ENCODE measurements around the gene SLC22A23.

The SLC22A23 gene

GRCh38 chr6:3334555-3334954 is 122.3 kb downstream of the SLC22A23 start:
- no peak overlapping the region for H3K27ac ChIP-seq
- TF ChIP-seq CTCF (IDR thresholded peaks at IDR 0.05) (no peak), ZFX (IDR thresholded peaks at IDR 0.05; ENCODE audit: borderline replicate concordance) (no peak)

DNA sequence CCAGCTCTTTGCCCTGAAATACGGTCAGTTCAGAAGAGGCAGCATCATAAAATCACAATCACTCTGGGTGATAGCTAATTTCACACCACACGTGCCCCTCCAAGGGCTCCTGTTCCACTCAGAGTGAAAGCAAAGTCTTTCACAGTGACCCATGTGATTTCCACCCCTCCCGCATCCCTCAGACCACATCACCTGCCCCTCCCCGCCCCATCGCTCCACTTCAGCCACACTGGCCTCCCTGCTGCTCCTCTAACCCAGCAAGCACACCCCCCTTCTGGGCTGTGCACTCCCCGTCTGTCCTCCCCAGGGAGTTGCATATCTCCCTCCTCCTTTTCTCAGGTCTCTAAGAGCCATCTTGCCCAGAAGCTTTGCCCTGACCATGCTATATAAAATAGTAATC is 123.6 kb downstream of the SLC22A23 start:
- TF ChIP-seq ZFX (IDR thresholded peaks at IDR 0.05; ENCODE audit: borderline replicate concordance) (no peak), CTCF (IDR thresholded peaks at IDR 0.05) (no peak)
- H3K27ac ChIP-seq, result no peak overlapping the region

GRCh38 chr6:3331971-3332370 is 124.9 kb downstream of the SLC22A23 start:
- H3K27ac ChIP-seq, result no peak overlapping the region
- TF ChIP-seq ZFX (IDR thresholded peaks at IDR 0.05; ENCODE audit: borderline replicate concordance), result no peak
- no peak for TF ChIP-seq CTCF (IDR thresholded peaks at IDR 0.05)

DNA sequence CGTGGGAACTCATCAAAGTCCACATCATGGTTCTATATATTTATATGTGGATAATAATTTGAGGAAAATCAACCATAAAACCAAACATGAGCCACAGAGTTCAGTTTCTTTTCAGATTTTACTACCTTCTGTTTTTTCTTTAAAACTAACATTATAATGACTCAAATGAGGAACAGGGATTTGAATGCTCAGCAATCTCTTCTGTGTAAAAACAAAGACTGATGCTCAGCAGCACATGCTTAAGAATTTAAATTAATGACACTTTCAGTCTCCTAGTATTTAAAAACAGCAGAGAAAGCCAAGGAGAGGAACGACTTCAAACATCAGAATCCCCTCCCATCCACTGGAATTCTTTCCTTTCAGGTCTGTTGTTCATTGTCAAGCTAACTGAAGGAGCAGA is 125.4 kb downstream of the SLC22A23 start:
- TF ChIP-seq CTCF (IDR thresholded peaks at IDR 0.05) (no peak), ZFX (IDR thresholded peaks at IDR 0.05; ENCODE audit: borderline replicate concordance) (no peak)
- no peak overlapping the region for H3K27ac ChIP-seq

DNA sequence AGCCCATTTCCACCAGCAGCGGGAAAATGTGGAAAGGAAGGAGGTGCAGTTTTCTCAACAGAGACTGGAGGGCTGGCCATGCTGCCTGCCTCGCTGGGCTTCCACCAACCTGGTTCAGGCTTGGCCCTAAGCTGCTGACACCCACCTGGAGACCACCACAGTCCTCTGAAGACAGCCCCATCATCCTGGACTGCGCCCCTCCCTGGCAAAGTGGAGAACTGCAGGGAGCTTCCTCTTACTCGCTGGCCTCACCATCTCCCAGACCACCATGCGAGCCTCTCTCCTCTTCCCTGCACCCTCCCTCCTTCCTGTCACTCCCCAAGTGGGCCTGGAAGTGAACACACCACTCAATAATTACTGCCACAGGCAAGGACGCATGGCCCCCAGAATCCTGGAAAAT is 126.7 kb downstream of the SLC22A23 start:
- H3K27ac ChIP-seq, result no peak overlapping the region
- TF ChIP-seq ZFX (IDR thresholded peaks at IDR 0.05; ENCODE audit: borderline replicate concordance) (no peak), CTCF (IDR thresholded peaks at IDR 0.05) (peak; percentile 48)

DNA sequence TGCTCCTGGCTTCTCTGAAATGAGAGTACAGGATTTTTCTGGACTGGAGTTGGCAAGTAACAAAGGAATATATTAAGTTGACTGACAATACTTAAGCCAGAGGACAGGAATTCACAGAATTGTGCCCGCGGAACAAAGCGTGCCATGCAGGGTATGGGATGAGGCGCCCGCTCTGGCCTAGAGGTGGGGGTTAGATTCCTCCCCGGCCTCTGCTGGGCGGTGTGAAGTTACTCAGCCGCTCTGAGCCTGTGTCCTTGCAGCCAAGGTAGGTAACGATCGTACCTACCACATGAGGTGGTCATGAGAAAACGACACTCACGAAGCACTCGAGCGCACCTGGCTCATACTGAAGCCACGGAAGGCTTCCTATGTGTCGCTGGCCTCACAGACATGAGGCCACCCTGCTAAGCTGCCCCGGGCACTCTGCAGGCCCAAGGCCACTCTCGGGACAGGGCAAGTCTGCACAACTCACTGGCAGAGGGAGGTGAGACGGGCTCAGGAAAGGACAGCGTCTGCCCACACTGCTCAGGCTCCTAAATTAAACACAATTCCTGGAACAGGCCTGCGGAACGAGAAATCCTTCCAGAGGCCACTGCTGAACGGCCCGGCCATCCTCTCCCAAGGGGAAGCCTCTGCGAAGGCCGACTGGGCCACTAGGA is 127.3 kb downstream of the SLC22A23 start:
- H3K27ac ChIP-seq, result no peak overlapping the region
- TF ChIP-seq ZFX (IDR thresholded peaks at IDR 0.05; ENCODE audit: borderline replicate concordance), result no peak
- no peak for TF ChIP-seq CTCF (IDR thresholded peaks at IDR 0.05)

- TF ChIP-seq CTCF (IDR thresholded peaks at IDR 0.05), result no peak
- TF ChIP-seq ZFX (IDR thresholded peaks at IDR 0.05; ENCODE audit: borderline replicate concordance), result no peak
- H3K27ac ChIP-seq, result no peak overlapping the region
Measured at GRCh38 chr6:3328796-3329195, 128.1 kb downstream of the SLC22A23 start.

Measured in 22Rv1 (cell line).